Measurements from ENCODE around the gene FDPS.

The FDPS gene

DNA sequence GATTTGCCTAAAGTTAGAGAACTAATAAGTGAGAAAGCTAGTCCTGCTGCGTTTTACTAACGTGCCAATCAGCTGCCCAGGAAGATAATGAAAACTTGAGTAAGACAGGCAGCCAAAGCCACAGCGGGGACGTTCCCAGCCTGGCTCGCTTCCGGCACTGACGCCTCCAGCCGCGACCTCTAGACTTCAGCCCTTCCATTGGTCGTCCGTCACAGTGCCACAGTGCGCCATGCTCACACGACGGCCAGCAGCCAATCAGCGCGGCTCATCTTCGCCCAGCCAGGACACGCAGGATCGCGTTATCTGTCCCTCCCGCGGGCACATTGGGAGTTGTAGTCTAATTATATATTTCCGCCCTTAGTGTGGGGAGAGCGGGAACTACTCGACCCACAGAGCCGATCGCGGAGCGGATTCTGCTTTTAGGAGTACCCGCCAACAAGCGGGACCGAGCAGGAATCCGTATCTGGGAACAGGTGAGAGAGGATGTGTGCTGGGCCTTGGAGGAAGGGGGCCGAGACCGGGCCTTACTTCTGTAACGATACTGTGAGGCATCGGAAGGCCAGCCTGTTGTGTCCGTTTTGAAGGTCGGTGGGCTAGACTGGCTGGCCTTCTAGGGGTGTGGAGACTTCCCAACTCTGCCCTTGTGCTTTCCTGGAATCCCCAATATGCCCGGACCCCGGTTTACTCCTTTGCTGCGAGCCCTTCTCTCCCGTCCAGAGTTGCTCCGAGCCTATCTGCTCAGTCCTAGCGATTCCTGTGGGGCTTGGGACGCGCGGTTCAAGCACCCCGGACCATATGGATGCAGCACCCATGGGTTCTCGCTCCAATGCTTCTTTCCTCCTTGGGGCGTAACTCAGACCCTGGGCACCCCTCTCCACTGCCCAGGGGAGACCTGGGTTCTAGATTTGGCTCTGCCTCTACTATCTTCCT, at the start of gene FDPS:
FDPS (plus strand) TSS at position 374 of the 930 bp plus-strand sequence. CDS start 924 bp downstream, outside the sequence.
- in situ Hi-C loops (cut with MboI; ENCODE audit: low sequenced_read_pairs), result no loop called here

GRCh38 chr1:155260276-155260675, 48.4 kb upstream of the FDPS start:
- in situ Hi-C loops (cut with MboI; ENCODE audit: low sequenced_read_pairs), result no loop called here

- in situ Hi-C loops (cut with MboI; ENCODE audit: low sequenced_read_pairs), result no loop called here
These were observed 47.2 kb upstream of the FDPS start for GRCh38 chr1:155261493-155261851.

- in situ Hi-C loops (cut with MboI; ENCODE audit: low sequenced_read_pairs), result no loop called here
These were observed 46.6 kb upstream of the FDPS start, which contains the start of gene SCAMP3 for GRCh38 chr1:155261852-155262673. TSS of gene SCAMP3 (minus strand) at chr1:155262360. CDS start at chr1:155262151, 209 bp downstream.

GRCh38 chr1:155263067-155263466, 45.6 kb upstream of the FDPS start:
- in situ Hi-C loops (cut with MboI; ENCODE audit: low sequenced_read_pairs), result no loop called here

DNA sequence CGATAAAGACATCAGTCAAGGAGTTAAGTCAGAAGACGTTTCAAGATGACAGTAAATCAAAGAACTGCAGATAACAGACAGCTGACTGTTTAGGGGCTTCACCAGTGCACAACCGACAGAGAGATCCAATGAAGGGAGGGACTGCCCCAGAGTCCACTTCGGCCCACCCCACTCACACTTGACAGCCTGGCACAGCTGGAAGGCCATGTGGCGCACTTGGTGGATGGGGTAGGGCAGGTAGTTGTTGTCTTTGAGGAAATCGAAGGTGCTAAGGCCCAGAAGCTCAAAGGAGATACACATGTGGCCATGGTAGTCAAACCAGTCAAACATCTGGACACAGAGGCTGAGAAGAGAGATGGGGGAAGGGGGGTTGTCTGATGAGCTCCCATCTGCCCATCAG, 42.1 kb upstream of the FDPS start:
- in situ Hi-C loops (cut with MboI; ENCODE audit: low sequenced_read_pairs), result no loop called here

DNA sequence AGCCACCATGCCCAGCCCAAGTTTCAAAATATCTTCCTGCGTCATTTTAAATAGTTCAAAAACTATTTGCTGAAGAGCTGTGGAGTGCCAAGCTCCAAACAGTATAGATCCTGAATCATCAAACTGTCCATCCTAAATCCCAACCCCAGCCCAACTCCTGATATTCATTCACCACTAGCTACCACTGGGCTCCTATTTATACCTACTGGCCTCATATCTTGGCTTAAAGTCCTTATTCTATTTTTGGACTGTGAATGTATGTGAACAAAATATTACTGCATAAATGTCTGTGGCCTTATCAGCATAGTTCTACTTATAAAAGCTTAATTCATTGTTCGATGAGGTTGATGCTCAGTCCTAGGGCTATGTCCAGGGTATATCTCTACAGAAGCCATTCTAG, 41.3 kb upstream of the FDPS start:
- in situ Hi-C loops (cut with MboI; ENCODE audit: low sequenced_read_pairs), result no loop called here

DNA sequence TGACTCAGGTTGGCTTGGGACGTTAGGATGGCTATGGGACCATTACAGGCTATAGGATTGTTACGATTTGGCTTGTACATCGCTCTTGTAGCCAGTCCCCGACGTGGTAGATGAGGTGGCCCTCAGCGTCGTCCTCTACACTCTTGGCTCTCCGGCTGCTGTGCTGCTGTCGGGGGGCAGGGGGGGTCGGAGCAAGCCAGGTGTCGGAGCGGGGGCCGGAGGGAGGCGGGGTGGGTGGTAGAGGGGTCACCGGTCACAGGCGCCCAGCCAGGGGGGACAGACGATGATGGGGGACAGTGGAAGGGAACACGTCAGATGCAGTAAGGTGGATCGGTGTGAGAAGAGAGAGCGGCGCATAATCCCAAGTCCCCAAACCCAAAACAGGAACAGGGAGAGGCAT, 40.0 kb upstream of the FDPS start:
- in situ Hi-C loops (cut with MboI; ENCODE audit: low sequenced_read_pairs), result no loop called here

GRCh38 chr1:155269381-155269780, 39.3 kb upstream of the FDPS start:
- in situ Hi-C loops (cut with MboI; ENCODE audit: low sequenced_read_pairs), result no loop called here

- in situ Hi-C loops (cut with MboI; ENCODE audit: low sequenced_read_pairs), result no loop called here
These were observed 36.0 kb upstream of the FDPS start for GRCh38 chr1:155272466-155273342.

GRCh38 chr1:155273343-155274245, 35.1 kb upstream of the FDPS start, which contains the start of gene CLK2:
TSS of gene CLK2 (minus strand) at chr1:155273504. CDS start at chr1:155270977, 2,527 bp downstream.
- in situ Hi-C loops (cut with MboI; ENCODE audit: low sequenced_read_pairs), result no loop called here

DNA sequence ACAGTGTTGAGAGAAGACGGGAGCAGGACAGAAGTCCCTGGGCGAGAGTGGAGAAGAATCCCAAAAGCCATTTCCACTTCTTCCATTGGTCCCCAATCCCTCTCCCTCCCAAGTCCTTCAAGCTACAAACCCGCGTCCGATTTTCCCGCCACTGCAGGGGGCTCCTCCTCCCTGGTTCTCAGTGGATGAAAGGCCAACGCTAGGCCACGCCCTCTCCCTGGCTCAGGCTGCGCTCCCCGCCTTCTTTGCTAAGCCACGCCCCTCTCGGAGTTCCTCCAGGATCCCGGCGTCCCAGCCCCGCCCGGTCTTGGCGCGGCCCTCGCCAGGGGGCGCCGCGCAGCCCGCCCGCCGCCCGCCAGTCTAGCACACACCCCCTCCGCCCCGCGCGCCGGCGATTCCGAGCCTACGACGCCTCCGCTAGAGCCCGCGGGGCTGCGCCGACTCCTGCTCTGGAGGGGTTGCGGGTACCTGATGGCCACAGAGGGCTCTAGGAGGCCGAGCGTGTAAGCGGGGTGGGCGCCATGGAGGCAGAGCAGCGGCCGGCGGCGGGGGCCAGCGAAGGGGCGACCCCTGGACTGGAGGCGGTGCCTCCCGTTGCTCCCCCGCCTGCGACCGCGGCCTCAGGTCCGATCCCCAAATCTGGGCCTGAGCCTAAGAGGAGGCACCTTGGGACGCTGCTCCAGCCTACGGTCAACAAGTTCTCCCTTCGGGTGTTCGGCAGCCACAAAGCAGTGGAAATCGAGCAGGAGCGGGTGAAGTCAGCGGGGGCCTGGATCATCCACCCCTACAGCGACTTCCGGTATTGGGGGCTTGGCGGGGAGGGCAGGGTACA, 31.4 kb upstream of the FDPS start, which contains the start of gene HCN3:
HCN3 (plus strand) TSS at position 394 of the 832 bp plus-strand sequence; CDS start at position 522, 128 bp downstream.
- in situ Hi-C loops (cut with MboI; ENCODE audit: low sequenced_read_pairs), result no loop called here

- in situ Hi-C loops (cut with MboI; ENCODE audit: low sequenced_read_pairs), result no loop called here
These were observed 30.6 kb upstream of the FDPS start for GRCh38 chr1:155277902-155278688.

- in situ Hi-C loops (cut with MboI; ENCODE audit: low sequenced_read_pairs), result no loop called here
These were observed 29.9 kb upstream of the FDPS start for GRCh38 chr1:155278689-155279160.

- in situ Hi-C loops (cut with MboI; ENCODE audit: low sequenced_read_pairs), result no loop called here
These were observed 29.4 kb upstream of the FDPS start for GRCh38 chr1:155279268-155279667.

GRCh38 chr1:155282488-155283091, 26.1 kb upstream of the FDPS start:
- in situ Hi-C loops (cut with MboI; ENCODE audit: low sequenced_read_pairs), result no loop called here

DNA sequence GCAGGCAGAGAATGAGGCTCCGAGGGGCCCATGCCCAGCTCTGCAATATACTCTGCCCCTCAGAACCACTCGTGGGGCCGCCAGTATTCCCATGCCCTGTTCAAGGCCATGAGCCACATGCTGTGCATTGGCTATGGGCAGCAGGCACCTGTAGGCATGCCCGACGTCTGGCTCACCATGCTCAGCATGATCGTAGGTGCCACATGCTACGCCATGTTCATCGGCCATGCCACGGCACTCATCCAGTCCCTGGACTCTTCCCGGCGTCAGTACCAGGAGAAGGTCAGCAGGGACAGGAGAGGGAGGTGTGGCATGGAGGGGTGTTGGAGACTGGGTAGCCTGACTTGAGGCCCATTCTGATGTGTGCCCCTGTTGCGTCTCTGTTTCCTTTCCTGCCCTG, 24.2 kb upstream of the FDPS start:
- in situ Hi-C loops (cut with MboI; ENCODE audit: low sequenced_read_pairs), result no loop called here
